HepG2 (cell line): ENCODE results near the gene CLMP. TPM values are rescaled to one million over a fixed set of nuclear protein-coding genes. Genes with fewer than 3 reads are reported as not detected.

ENCODE experiments used
- ATAC-seq: fragments of 200-7000 bp; cut with Tn5 transposase; 3 replicates; pipeline ENCODE4 v1.9.1; 2020; ENCODE audit warnings: mild to moderate bottlenecking, moderate library complexity
- BruUV-seq: library from RNA; stranded (reverse); fragments of 400-500 nt; replicated peaks from 2 replicates; lab custom pipeline; 2021; lab: Mats Ljungman, UMichigan
- CTCF ChIA-PET: fragments of 300-600 bp; formaldehyde crosslinking; extraction: SDS; loops from one replicate; lab custom pipeline; 2021; ENCODE audit warnings: low total read pairs, inconsistent platforms, low intra/inter-chr PET ratio; lab: Yijun Ruan, JAX
- POLR2A ChIA-PET: fragments of 350-600 bp; sonication (Branson Sonifier 250); formaldehyde crosslinking; loops from one replicate; lab custom pipeline; 2020; ENCODE audit warnings: antibody characterized with exemption, inconsistent platforms; lab: Yijun Ruan, JAX
- DNase-seq: peaks from one replicate; pipeline ENCODE4 v3.0.0-alpha.2; 2015; ENCODE audit warnings: low spot score
- FAIRE-seq: peaks from 3 replicates; lab custom pipeline; 2011; peaks lifted over from hg19 to GRCh38; lab: Jason Lieb, UNC
- H2AFZ ChIP-seq: one replicate; pipeline ENCODE4 v1.6.1; 2011; ENCODE audit warnings: low read length, inconsistent platforms
- H3K27ac ChIP-seq: fragments of 300-600 bp; 3 replicates; pipeline ENCODE4 v1.8.0; 2011; ENCODE audit warnings: mixed run types, mild to moderate bottlenecking, mixed read lengths, low read length, inconsistent platforms; ENCODE audit not compliant: insufficient read depth; ENCODE audit errors: extremely low read length
- H3K27me3 ChIP-seq, 2 experiments: fragments of 200-600 bp in 1 of 2; 2 replicates in 1 of 2; 3 replicates in 1 of 2; pipeline versions ENCODE4 v1.6.0 to v1.8.0; 2011; ENCODE audit warnings: low read length in 2 of 2, mild to moderate bottlenecking in 2 of 2, moderate library complexity in 2 of 2, inconsistent platforms in 1 of 2; ENCODE audit not compliant: insufficient read depth in 2 of 2, control insufficient read depth in 1 of 2
- H3K36me3 ChIP-seq, 2 experiments: fragments of 200-600 bp in 1 of 2; replicated peaks in 1 of 2; 2 replicates in 1 of 2; 3 replicates in 1 of 2; pipeline versions ENCODE4 v1.5.1 to v1.8.0; 2011; ENCODE audit warnings: low read length in 2 of 2, inconsistent platforms in 1 of 2; ENCODE audit not compliant: insufficient read depth in 2 of 2, control insufficient read depth in 1 of 2
- H3K4me1 ChIP-seq: 2 replicates; pipeline ENCODE4 v1.5.1; 2012; ENCODE audit warnings: low read length, inconsistent platforms; ENCODE audit not compliant: insufficient read depth
- H3K4me2 ChIP-seq: 2 replicates; pipeline ENCODE4 v1.6.0; 2011; ENCODE audit warnings: low read depth, low read length, inconsistent platforms
- H3K4me3 ChIP-seq, 3 experiments: fragments of 200-600 bp in 1 of 3; sonication (generic), shearing (Covaris generic) in 1 of 3; replicated peaks in 1 of 3; 2 replicates each; pipeline ENCODE4 v1.5.1; 2011 to 2016; ENCODE audit warnings: low read length in 3 of 3, inconsistent platforms in 2 of 3, low read depth in 2 of 3, mild to moderate bottlenecking in 2 of 3, control low read depth in 1 of 3, mixed read lengths in 1 of 3; ENCODE audit not compliant: insufficient read depth in 1 of 3
- H3K79me2 ChIP-seq: one replicate; pipeline ENCODE4 v1.6.1; 2011; ENCODE audit warnings: low read length, inconsistent platforms; ENCODE audit not compliant: insufficient read depth
- H3K9ac ChIP-seq: 2 replicates; pipeline ENCODE4 v1.6.0; 2011; ENCODE audit warnings: mild to moderate bottlenecking, low read depth, low read length, inconsistent platforms; ENCODE audit not compliant: insufficient read depth
- H3K9me3 ChIP-seq: 2 replicates; pipeline ENCODE4 v1.5.1; 2012; ENCODE audit warnings: mild to moderate bottlenecking, low read length
- H4K20me1 ChIP-seq: 2 replicates; pipeline ENCODE4 v1.6.0; 2011; ENCODE audit warnings: inconsistent platforms, mild to moderate bottlenecking, low read length, moderate library complexity; ENCODE audit not compliant: insufficient read depth
- ARNT2 ChIP-seq: sonication (generic); formaldehyde crosslinking; IDR thresholded peaks from 2 replicates; pipeline ENCODE4 v1.8.0; 2022; ENCODE audit warnings: mild to moderate bottlenecking, low read depth, missing genetic modification reagents, moderate library complexity
- PHF21A ChIP-seq: sonication (generic); formaldehyde crosslinking; IDR thresholded peaks from 2 replicates; pipeline ENCODE4 v1.5.0; 2020; ENCODE audit warnings: mild to moderate bottlenecking, missing genetic modification reagents
- POLR2A ChIP-seq, 2 experiments: IDR thresholded peaks; 2 replicates each; pipeline ENCODE4 v1.6.1; 2011; ENCODE audit warnings: low read depth in 2 of 2, low read length in 2 of 2, mild to moderate bottlenecking in 1 of 2, moderate library complexity in 1 of 2; ENCODE audit not compliant: insufficient read depth in 1 of 2
- POLR2AphosphoS2 ChIP-seq: IDR thresholded peaks from 2 replicates; pipeline ENCODE4 v1.6.1; 2011; ENCODE audit warnings: low read depth, low read length, improper control_type of control experiment
- POLR2AphosphoS5 ChIP-seq: IDR thresholded peaks from 2 replicates; pipeline ENCODE4 v1.6.1; 2012; ENCODE audit warnings: low read depth, low read length
- POLR2G ChIP-seq: fragments of 200-400 bp; formaldehyde crosslinking; IDR thresholded peaks from 2 replicates; pipeline ENCODE4 v1.6.1; 2018; ENCODE audit warnings: mild to moderate bottlenecking, low read depth, low read length, moderate library complexity
- RBM22 ChIP-seq: fragments of 200-400 bp; formaldehyde crosslinking; optimal IDR thresholded peaks from 2 replicates; pipeline ENCODE3; 2017; ENCODE audit warnings: mild to moderate bottlenecking, low read length, moderate library complexity
- SOX13 ChIP-seq, 3 experiments: fragments of 450-650 bp in 1 of 3; sonication (generic) in 1 of 3; formaldehyde crosslinking in 1 of 3; IDR thresholded peaks in 2 of 3; conservative IDR thresholded peaks in 1 of 3; 2 replicates each; pipeline versions ENCODE4 v1.5.0 to v1.6.1; 2016 to 2020; ENCODE audit warnings: antibody characterized with exemption in 1 of 3, mild to moderate bottlenecking in 1 of 3, missing compliant biosample characterization in 1 of 3, missing genetic modification reagents in 1 of 3, moderate library complexity in 1 of 3
- STAG1 ChIP-seq: sonication (generic); formaldehyde crosslinking; IDR thresholded peaks from 2 replicates; pipeline ENCODE4 v1.4.0; 2020; ENCODE audit warnings: missing genetic modification reagents
- WGBS: methylation state at CpG from one replicate; pipeline ENCODE4 v1.1.6; 2017; ENCODE audit warnings: low lambda C conversion rate; 5-methylcytosine and 5-hydroxymethylcytosine counted together
- in situ Hi-C: cut with HindIII; loops from 2 replicates; pipeline ENCODE4 v1.10.0; 2017; ENCODE audit warnings: low pct_unique_long_range_greater_than_20kb; ENCODE audit not compliant: extremely low pct_ligation_motif_present
- intact Hi-C: fragments of 100-400 bp; cut with micrococcal nuclease; formaldehyde crosslinking; loops from one replicate; pipeline ENCODE4 v1.10.0; 2022; ENCODE audit not compliant: unreplicated experiment
- polyA plus RNA-seq, 8 experiments: library from polyadenylated mRNA; depleted of rRNA in 3 of 8; stranded (reverse) in 7 of 8; unstranded in 1 of 8; fragments of >200 nt; fragmentation: Illumina TruSeq in 4 of 8; extraction: Trizol in 4 of 8; gene quantifications; 2 replicates each; pipeline versions ENCODE4 v1.2.1 to v1.2.3, GENCODE V29; 2011 to 2016; ENCODE audit warnings: low read depth in 4 of 8, missing spikeins in 1 of 8, mixed read lengths in 1 of 8; ENCODE audit not compliant: insufficient read depth in 1 of 8
- total RNA-seq, 5 experiments: library from RNA; depleted of rRNA; stranded (reverse); fragments of >200 nt; fragmentation: Illumina TruSeq; extraction: Trizol; gene quantifications; 2 replicates each; pipeline ENCODE4 v1.2.3, GENCODE V29; 2016; ENCODE audit warnings: low read depth in 1 of 5
- TF ChIP-seq, protein P1 (sequence below): sonication (generic); formaldehyde crosslinking; IDR thresholded peaks from 2 replicates; pipeline ENCODE4 v1.4.0; 2020; ENCODE audit warnings: mild to moderate bottlenecking, missing genetic modification reagents
- TF ChIP-seq, protein P2 (sequence below): sonication (generic); formaldehyde crosslinking; IDR thresholded peaks from 2 replicates; pipeline ENCODE4 v1.4.0; 2020; ENCODE audit warnings: missing genetic modification reagents, borderline replicate concordance
- TF ChIP-seq, protein P3 (sequence below): sonication (generic); formaldehyde crosslinking; IDR thresholded peaks from 2 replicates; pipeline ENCODE4 v1.5.0; 2020; ENCODE audit warnings: mild to moderate bottlenecking, missing genetic modification reagents, moderate library complexity

Gene CLMP
- total and polyA plus RNA-seq, 2 of the 13 experiments (the other 11 are each of a cell fraction or from before 2014, with no cell fraction given), result not detected

DNA sequence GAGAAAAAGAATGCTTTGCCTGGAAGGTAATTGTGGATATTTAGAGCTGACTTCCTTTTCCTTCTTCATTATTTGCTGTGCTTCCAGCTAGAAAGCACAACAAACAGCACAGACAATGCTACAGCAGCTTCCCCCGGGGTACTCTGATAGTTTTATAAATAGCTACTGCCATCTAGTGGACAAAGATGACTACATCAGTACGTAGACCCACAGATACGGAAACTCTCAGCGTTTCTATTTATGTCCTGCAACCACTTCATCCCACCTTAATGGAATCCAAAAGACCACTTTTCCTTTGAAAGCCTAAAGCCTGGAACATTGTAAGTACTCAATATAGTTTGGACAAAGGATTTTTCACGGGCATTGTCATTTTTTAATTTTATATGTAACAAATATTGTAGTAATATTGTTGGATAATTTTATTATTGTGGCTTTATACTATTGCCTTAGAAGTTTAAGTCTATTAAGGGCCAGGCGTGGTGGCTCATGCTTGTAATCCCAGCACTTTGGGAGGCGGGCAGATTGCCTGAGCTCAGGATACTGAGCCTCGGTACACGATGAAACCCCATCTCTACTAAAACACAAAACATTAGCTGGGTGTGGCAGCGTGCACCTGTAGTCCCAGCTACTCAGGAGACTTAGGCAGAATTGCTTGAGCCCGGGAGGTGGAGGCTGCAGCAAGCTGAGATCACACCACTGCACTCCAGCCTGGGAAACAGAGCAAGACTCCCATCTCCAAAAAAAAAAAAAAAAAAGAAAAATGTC is 140.6 kb downstream of the CLMP start:
- peak; percentile 75 for ATAC-seq
- no TSS peak for BruUV-seq
- intact Hi-C loops (loop anchor here (1.0 kb wide), 1 partner anchor 191 kb away; no protein-coding TSS in a partner anchor), in situ Hi-C loops (no loop called here)
- no peak overlapping the region for H2AFZ ChIP-seq
- no peak overlapping the region for H3K9ac ChIP-seq
- H3K27me3 ChIP-seq, result no peaks in the 10 kb centered on the region
- H3K79me2 ChIP-seq, result peaks cover 11% of the 10 kb centered on the region
- TF ChIP-seq, protein P1, sequence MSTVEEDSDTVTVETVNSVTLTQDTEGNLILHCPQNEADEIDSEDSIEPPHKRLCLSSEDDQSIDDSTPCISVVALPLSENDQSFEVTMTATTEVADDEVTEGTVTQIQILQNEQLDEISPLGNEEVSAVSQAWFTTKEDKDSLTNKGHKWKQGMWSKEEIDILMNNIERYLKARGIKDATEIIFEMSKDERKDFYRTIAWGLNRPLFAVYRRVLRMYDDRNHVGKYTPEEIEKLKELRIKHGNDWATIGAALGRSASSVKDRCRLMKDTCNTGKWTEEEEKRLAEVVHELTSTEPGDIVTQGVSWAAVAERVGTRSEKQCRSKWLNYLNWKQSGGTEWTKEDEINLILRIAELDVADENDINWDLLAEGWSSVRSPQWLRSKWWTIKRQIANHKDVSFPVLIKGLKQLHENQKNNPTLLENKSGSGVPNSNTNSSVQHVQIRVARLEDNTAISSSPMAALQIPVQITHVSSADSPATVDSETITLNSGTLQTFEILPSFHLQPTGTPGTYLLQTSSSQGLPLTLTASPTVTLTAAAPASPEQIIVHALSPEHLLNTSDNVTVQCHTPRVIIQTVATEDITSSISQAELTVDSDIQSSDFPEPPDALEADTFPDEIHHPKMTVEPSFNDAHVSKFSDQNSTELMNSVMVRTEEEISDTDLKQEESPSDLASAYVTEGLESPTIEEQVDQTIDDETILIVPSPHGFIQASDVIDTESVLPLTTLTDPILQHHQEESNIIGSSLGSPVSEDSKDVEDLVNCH (CRISPR knock-in tag), result no peak
- peak in 1 of 2 experiments; percentile 29; a peak in 2 of 4 replicates for TF ChIP-seq POLR2A (IDR thresholded peaks at IDR 0.05; ENCODE audit: insufficient read depth in 1 of 2, low read depth in 2 of 2, low read length in 2 of 2)
- peak; percentile 57; the same call in 1 of the 2 replicates for TF ChIP-seq POLR2G
- TF ChIP-seq SOX13 (IDR thresholded peaks at IDR 0.05), result no peak
- no peak for TF ChIP-seq SOX13 (CRISPR knock-in tag; conservative IDR thresholded peaks at IDR 0.05 in 1 of 2, IDR thresholded peaks at IDR 0.05 in 1 of 2)
- no peak for TF ChIP-seq PHF21A
- peak; percentile 83; the same call in 1 of the 2 replicates for TF ChIP-seq POLR2AphosphoS2
- 0 out of 2 replicates have a peak, but pooled peaks have one; percentile 55 for TF ChIP-seq POLR2AphosphoS5
- TF ChIP-seq STAG1, result peak; percentile 38
- TF ChIP-seq, protein P2, sequence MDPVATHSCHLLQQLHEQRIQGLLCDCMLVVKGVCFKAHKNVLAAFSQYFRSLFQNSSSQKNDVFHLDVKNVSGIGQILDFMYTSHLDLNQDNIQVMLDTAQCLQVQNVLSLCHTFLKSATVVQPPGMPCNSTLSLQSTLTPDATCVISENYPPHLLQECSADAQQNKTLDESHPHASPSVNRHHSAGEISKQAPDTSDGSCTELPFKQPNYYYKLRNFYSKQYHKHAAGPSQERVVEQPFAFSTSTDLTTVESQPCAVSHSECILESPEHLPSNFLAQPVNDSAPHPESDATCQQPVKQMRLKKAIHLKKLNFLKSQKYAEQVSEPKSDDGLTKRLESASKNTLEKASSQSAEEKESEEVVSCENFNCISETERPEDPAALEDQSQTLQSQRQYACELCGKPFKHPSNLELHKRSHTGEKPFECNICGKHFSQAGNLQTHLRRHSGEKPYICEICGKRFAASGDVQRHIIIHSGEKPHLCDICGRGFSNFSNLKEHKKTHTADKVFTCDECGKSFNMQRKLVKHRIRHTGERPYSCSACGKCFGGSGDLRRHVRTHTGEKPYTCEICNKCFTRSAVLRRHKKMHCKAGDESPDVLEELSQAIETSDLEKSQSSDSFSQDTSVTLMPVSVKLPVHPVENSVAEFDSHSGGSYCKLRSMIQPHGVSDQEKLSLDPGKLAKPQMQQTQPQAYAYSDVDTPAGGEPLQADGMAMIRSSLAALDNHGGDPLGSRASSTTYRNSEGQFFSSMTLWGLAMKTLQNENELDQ, result no peak
- TF ChIP-seq ARNT2 (CRISPR knock-in tag), result 0 out of 2 replicates have a peak, but pooled peaks have one; percentile 37
- TF ChIP-seq, protein P3, sequence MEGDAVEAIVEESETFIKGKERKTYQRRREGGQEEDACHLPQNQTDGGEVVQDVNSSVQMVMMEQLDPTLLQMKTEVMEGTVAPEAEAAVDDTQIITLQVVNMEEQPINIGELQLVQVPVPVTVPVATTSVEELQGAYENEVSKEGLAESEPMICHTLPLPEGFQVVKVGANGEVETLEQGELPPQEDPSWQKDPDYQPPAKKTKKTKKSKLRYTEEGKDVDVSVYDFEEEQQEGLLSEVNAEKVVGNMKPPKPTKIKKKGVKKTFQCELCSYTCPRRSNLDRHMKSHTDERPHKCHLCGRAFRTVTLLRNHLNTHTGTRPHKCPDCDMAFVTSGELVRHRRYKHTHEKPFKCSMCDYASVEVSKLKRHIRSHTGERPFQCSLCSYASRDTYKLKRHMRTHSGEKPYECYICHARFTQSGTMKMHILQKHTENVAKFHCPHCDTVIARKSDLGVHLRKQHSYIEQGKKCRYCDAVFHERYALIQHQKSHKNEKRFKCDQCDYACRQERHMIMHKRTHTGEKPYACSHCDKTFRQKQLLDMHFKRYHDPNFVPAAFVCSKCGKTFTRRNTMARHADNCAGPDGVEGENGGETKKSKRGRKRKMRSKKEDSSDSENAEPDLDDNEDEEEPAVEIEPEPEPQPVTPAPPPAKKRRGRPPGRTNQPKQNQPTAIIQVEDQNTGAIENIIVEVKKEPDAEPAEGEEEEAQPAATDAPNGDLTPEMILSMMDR, result peak; percentile 71
- peak; percentile 89 for TF ChIP-seq RBM22
- TF ChIP-seq, all 625 proteins: peak for 8
- POLR2A ChIA-PET, result interaction anchor here (0.7 to 3.7 kb wide), 3 partner anchors 8 to 420 kb away, joined by 3 to 38 read pairs (median 3); partner anchors contain the start of gene HSPA8
- CTCF ChIA-PET, result interaction anchor here (1.4 kb wide), 1 partner anchor 191 kb away, joined by 3 read pairs; no protein-coding TSS in a partner anchor
- DNase-seq (peak; percentile 70), FAIRE-seq (peak; percentile 80)
- H3K27ac ChIP-seq, result no peak overlapping the region
- no peak overlapping the region for H3K4me3 ChIP-seq
- WGBS, result 49% methylated on average over 11 of the region's 11 CpGs
- H3K9me3 ChIP-seq, result no peaks in the 10 kb centered on the region
- peaks cover 48% of the 10 kb centered on the region for H4K20me1 ChIP-seq
- no peak overlapping the region for H3K4me2 ChIP-seq
- H3K36me3 ChIP-seq, result peaks cover 15 to 35% of the 10 kb centered on the region in 2 experiments
- peaks cover 20% of the 10 kb centered on the region for H3K4me1 ChIP-seq
